Endothelial cell (in vitro differentiated cells): Measurements from ENCODE around the gene TMIE. TPM values are rescaled to one million over a fixed set of nuclear protein-coding genes. Genes with fewer than 3 reads are reported as not detected.

ENCODE experiments used
- DNase-seq: peaks from one replicate; pipeline ENCODE4 v3.0.0; 2021; ENCODE audit warnings: low spot score
- H3K27ac Mint-ChIP-seq: one replicate; pipeline ENCODE4 v1.8.0; 2021; ENCODE audit warnings: mixed read lengths, inconsistent platforms; ENCODE audit not compliant: unreplicated experiment
- H3K27me3 Mint-ChIP-seq: one replicate; pipeline ENCODE4 v1.8.0; 2021; ENCODE audit warnings: mild to moderate bottlenecking, moderate library complexity, mixed read lengths, inconsistent platforms; ENCODE audit not compliant: unreplicated experiment
- H3K36me3 Mint-ChIP-seq: one replicate; pipeline ENCODE4 v1.8.0; 2021; ENCODE audit warnings: mild to moderate bottlenecking, low read depth, mixed read lengths, inconsistent platforms; ENCODE audit not compliant: unreplicated experiment
- H3K4me1 Mint-ChIP-seq: one replicate; pipeline ENCODE4 v1.8.0; 2021; ENCODE audit warnings: mild to moderate bottlenecking, mixed read lengths, inconsistent platforms; ENCODE audit not compliant: unreplicated experiment
- H3K4me3 Mint-ChIP-seq: one replicate; pipeline ENCODE4 v1.8.0; 2021; ENCODE audit warnings: mild to moderate bottlenecking, mixed read lengths, inconsistent platforms; ENCODE audit not compliant: unreplicated experiment
- H3K9me3 Mint-ChIP-seq: one replicate; pipeline ENCODE4 v1.8.0; 2021; ENCODE audit warnings: mixed read lengths, inconsistent platforms; ENCODE audit not compliant: unreplicated experiment
- total RNA-seq: library from RNA; stranded (reverse); fragmentation: NEBNext Ultra II Directional; extraction: Animal tissue kit (Norgen Biotek cat#: 25700); gene quantifications from one replicate; pipeline ENCODE4 v1.2.1, GENCODE V29; 2021; ENCODE audit not compliant: unreplicated experiment
- TF ChIP-seq, protein P1 (sequence below): fragments of 200-600 bp; sonication (generic); IDR thresholded peaks from one replicate; pipeline ENCODE4 v1.5.0; 2021; ENCODE audit warnings: antibody characterized with exemption; ENCODE audit not compliant: unreplicated experiment

The TMIE gene
- total RNA-seq, 1 donor from 2014 or later: 0.23 TPM

DNA sequence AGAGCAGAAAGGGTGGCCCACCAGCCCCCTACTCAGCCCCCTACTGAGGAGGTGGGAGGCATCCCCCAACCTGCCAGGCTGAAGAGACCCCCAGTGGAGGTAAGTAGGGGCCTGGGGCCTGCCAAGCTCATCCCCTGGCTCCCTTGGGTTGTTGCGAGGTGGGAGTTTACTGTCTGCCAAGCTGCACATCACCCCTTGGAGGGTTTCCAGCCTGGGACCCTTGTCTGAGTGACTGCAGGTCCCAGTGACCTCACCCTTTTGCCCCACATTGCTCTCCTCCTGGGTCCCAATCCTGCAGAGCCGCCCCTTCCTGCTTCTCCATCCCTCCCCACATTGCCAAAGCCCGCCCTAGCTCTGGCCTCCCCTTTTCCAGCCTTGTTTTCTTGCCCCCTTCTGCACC lies 6.7 kb upstream of the TMIE start:
- TF ChIP-seq, protein P1, sequence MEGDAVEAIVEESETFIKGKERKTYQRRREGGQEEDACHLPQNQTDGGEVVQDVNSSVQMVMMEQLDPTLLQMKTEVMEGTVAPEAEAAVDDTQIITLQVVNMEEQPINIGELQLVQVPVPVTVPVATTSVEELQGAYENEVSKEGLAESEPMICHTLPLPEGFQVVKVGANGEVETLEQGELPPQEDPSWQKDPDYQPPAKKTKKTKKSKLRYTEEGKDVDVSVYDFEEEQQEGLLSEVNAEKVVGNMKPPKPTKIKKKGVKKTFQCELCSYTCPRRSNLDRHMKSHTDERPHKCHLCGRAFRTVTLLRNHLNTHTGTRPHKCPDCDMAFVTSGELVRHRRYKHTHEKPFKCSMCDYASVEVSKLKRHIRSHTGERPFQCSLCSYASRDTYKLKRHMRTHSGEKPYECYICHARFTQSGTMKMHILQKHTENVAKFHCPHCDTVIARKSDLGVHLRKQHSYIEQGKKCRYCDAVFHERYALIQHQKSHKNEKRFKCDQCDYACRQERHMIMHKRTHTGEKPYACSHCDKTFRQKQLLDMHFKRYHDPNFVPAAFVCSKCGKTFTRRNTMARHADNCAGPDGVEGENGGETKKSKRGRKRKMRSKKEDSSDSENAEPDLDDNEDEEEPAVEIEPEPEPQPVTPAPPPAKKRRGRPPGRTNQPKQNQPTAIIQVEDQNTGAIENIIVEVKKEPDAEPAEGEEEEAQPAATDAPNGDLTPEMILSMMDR: no peak
- Mint-ChIP-seq H3K9me3 (no peaks in the 10 kb centered on the region), H3K27me3 (peaks cover 18% of the 10 kb centered on the region), H3K4me1 (peaks cover 16% of the 10 kb centered on the region), H3K4me3 (no peak overlapping the region), H3K27ac (no peak overlapping the region), H3K36me3 (no peaks in the 10 kb centered on the region)
- DNase-seq: no peak

DNA sequence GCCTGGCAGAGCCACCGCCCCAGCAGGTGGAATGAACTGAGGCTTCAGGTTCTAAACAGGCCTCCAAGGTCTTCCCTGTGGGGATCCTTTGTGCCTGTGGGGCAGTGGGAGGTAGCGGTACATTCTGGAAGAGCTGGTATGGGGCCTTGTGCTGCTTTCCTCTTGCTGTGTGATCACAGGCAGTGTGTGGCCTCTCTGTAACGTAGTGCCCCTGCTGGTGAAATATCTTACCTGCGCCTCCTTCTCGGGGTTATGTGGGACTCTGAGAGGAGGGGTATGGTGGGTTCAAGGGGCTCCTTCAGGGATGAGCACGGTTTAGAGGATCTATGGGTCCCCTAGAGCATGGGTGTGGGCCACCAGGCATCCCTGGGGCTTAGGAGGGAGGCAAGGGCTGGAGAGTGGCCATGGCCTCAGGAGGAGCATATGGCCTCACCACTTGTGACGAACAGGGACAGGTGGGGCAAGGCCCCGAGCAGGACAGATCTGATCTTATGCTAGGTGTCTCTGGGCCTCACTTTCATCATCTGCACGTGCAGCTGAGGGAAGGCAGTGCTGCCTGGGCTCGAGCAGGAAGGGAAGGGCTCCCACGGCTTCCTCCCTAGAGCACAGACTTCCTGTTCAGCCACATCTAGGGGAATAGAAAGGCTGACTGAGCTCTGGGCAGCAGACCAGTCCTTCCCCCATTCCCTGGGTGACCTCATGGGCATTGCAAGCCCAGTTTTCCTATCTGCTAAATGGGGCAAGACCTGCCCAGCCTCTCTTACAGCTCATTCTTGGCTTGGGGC lies 5.8 kb upstream of the TMIE start:
- Mint-ChIP-seq H3K9me3 (no peaks in the 10 kb centered on the region), H3K4me1 (peaks cover 16% of the 10 kb centered on the region), H3K36me3 (no peaks in the 10 kb centered on the region), H3K27me3 (peaks cover 18% of the 10 kb centered on the region), H3K27ac (peak overlapping the region; percentile 24), H3K4me3 (no peak overlapping the region)
- peak; percentile 42 for DNase-seq
- TF ChIP-seq, protein P1: peak; percentile 54

DNA sequence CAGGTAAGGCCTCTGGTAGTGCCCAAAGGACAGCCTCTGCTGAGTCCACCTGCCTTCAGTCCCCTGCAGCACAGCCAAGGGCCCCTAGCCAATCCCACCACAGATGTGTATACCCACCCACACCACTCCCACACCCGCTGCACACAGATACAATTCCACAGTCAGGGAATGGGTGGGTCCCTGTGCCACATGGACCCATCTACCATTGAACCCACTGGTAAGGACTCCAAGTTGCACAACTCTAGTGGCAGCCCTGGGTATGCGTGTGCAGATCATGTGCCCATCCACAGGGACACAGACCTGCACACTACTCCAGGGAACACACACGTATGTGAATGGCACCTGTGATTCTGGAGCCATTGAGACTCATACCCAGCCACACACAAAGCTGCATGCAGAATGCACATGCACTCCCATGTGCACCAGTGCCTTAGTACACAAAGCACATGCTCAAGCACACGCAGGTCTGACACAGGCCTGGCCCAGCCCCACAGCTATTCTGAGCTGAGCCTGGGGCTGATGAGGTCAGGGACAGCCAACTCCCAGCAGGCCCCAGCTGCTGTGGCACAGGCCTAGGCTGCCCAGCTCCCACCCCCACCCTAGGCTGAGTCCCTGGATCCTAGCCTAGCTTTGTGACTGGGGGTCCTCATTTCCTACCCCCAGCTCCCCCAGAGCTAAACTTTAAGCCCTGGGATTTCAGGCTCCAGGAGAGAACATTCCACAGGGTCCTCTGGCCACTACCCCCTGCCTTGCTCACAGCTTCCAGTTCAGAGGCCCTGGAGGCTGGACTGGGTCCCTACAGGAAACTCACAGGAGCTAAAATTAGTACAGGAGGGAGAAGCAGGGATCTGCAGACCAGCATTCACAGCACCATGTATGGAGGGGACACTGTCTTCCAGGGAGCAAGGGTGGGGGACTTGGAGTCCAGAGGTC lies 5.0 kb upstream of the TMIE start:
- H3K4me3 Mint-ChIP-seq: no peak overlapping the region
- peaks cover 16% of the 10 kb centered on the region for H3K27me3 Mint-ChIP-seq
- TF ChIP-seq, protein P1: no peak
- no peak for DNase-seq
- peaks cover 16% of the 10 kb centered on the region for H3K4me1 Mint-ChIP-seq
- H3K27ac Mint-ChIP-seq: peak overlapping the region; percentile 24
- no peaks in the 10 kb centered on the region for H3K36me3 Mint-ChIP-seq
- no peaks in the 10 kb centered on the region for H3K9me3 Mint-ChIP-seq

DNA sequence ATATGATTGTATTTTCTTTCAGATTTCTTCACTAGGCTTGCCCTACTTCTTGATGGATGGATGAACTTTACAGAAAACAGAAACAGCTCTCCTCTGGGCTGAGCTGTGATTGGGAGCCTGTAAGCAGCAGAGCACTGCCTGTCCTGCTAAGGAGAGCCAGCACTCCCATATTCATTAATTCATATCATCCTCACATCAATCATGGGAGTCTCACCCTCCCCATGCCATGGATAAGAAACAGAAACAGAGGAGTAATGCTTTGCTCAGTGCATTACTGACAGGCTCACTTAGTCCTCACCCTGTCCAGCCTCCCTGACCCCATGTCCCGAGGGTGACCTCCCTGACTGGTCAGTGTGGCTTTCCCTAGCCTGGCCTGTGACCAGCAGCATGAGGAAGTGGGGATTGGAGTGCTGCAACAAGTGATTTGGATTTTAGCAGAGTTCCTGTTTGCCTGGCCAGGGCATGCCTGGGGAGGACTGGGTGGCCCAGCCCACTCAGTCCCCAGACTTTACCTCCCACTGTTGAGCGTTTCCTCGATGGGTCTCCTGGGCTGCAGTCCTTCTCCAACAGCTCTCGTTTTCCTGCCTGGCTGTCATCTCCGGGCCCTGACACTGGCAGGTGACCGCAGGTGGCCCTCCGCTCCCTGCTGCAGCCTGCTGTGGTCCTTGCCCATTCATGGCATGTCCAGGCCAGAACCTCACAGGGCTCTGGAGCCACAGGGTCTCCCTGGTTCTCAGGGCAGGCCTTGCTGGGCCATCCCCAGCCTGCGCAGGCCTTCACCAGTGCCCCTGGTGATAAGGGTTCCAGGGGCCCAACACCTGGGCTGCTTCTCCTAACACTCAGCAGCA lies 1.3 kb upstream of the TMIE start:
- Mint-ChIP-seq H3K9me3 (no peaks in the 10 kb centered on the region), H3K4me3 (no peak overlapping the region), H3K36me3 (no peaks in the 10 kb centered on the region), H3K27me3 (peaks cover 11% of the 10 kb centered on the region), H3K4me1 (peaks cover 11% of the 10 kb centered on the region), H3K27ac (no peak overlapping the region)
- DNase-seq: no peak
- TF ChIP-seq, protein P1: no peak
